DND-41 (cell line): ENCODE results near the gene ANKS1A.
"Not testable (repeated sequence)": the region's sequence is repeated elsewhere in the genome, so short reads cannot be mapped to it uniquely, and the experiment has no call there.

Experiments
- ATAC-seq: fragments of 200-7000 bp; cut with Tn5 transposase; 3 replicates; pipeline ENCODE4 v1.9.1; 2021; ENCODE audit warnings: low read depth; ENCODE audit not compliant: insufficient read depth
- DNase-seq: peaks from one replicate; pipeline ENCODE4 v3.0.0-alpha.2; 2020
- H2AFZ ChIP-seq: 2 replicates; pipeline ENCODE4 v1.6.0; 2012; ENCODE audit warnings: low read depth, low read length
- H3K27ac ChIP-seq: 2 replicates; pipeline ENCODE4 v1.5.1; 2012; ENCODE audit warnings: low read length, inconsistent platforms
- H3K27me3 ChIP-seq: fragments of 200-600 bp; sonication (generic); 2 replicates; pipeline ENCODE4 v1.6.0; 2012; ENCODE audit warnings: low read length, mild to moderate bottlenecking, inconsistent platforms; ENCODE audit not compliant: insufficient read depth, poor library complexity
- H3K36me3 ChIP-seq: 2 replicates; pipeline ENCODE4 v1.5.1; 2012; ENCODE audit warnings: low read length, inconsistent platforms; ENCODE audit not compliant: insufficient read depth
- H3K4me1 ChIP-seq: 2 replicates; pipeline ENCODE4 v1.5.1; 2012; ENCODE audit warnings: mild to moderate bottlenecking, low read length; ENCODE audit not compliant: insufficient read depth
- H3K4me2 ChIP-seq: 2 replicates; pipeline ENCODE4 v1.6.0; 2012; ENCODE audit warnings: mild to moderate bottlenecking, moderate library complexity, low read length, inconsistent platforms; ENCODE audit not compliant: insufficient read depth
- H3K4me3 ChIP-seq, 2 experiments: fragments of 200-600 bp in 1 of 2; shearing (Covaris generic) in 1 of 2; 2 replicates each; pipeline ENCODE4 v1.5.1; 2012 to 2016; ENCODE audit warnings: inconsistent platforms in 2 of 2, low read length in 2 of 2, mild to moderate bottlenecking in 2 of 2, low read depth in 1 of 2, moderate library complexity in 1 of 2
- H3K79me2 ChIP-seq: 2 replicates; pipeline ENCODE4 v1.6.0; 2012; ENCODE audit warnings: low read length, inconsistent platforms; ENCODE audit not compliant: insufficient read depth
- H3K9ac ChIP-seq: 2 replicates; pipeline ENCODE4 v1.6.0; 2012; ENCODE audit warnings: low read depth, mild to moderate bottlenecking, inconsistent platforms, low read length, moderate library complexity
- H3K9me3 ChIP-seq: 2 replicates; pipeline ENCODE4 v1.5.1; 2012; ENCODE audit warnings: low read length, moderate library complexity, mild to moderate bottlenecking, inconsistent platforms; ENCODE audit not compliant: insufficient read depth, severe bottlenecking
- H4K20me1 ChIP-seq: 2 replicates; pipeline ENCODE4 v1.6.0; 2012; ENCODE audit warnings: low read length; ENCODE audit not compliant: insufficient read depth
- EZH2 ChIP-seq: IDR thresholded peaks from 3 replicates; pipeline ENCODE4 v1.6.1; 2012; ENCODE audit warnings: borderline replicate concordance, low read depth, mild to moderate bottlenecking, moderate library complexity, low read length, inconsistent platforms; ENCODE audit not compliant: severe bottlenecking
- TF ChIP-seq, protein P1 (sequence below): IDR thresholded peaks from 2 replicates; pipeline ENCODE4 v1.5.1; 2012; ENCODE audit warnings: borderline replicate concordance, low read length, moderate library complexity, mild to moderate bottlenecking; ENCODE audit not compliant: poor library complexity, severe bottlenecking; ENCODE audit errors: extremely low read depth

ANKS1A gene, protein sequence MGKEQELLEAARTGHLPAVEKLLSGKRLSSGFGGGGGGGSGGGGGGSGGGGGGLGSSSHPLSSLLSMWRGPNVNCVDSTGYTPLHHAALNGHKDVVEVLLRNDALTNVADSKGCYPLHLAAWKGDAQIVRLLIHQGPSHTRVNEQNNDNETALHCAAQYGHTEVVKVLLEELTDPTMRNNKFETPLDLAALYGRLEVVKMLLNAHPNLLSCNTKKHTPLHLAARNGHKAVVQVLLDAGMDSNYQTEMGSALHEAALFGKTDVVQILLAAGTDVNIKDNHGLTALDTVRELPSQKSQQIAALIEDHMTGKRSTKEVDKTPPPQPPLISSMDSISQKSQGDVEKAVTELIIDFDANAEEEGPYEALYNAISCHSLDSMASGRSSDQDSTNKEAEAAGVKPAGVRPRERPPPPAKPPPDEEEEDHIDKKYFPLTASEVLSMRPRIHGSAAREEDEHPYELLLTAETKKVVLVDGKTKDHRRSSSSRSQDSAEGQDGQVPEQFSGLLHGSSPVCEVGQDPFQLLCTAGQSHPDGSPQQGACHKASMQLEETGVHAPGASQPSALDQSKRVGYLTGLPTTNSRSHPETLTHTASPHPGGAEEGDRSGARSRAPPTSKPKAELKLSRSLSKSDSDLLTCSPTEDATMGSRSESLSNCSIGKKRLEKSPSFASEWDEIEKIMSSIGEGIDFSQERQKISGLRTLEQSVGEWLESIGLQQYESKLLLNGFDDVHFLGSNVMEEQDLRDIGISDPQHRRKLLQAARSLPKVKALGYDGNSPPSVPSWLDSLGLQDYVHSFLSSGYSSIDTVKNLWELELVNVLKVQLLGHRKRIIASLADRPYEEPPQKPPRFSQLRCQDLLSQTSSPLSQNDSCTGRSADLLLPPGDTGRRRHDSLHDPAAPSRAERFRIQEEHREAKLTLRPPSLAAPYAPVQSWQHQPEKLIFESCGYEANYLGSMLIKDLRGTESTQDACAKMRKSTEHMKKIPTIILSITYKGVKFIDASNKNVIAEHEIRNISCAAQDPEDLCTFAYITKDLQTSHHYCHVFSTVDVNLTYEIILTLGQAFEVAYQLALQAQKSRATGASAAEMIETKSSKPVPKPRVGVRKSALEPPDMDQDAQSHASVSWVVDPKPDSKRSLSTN

DNA sequence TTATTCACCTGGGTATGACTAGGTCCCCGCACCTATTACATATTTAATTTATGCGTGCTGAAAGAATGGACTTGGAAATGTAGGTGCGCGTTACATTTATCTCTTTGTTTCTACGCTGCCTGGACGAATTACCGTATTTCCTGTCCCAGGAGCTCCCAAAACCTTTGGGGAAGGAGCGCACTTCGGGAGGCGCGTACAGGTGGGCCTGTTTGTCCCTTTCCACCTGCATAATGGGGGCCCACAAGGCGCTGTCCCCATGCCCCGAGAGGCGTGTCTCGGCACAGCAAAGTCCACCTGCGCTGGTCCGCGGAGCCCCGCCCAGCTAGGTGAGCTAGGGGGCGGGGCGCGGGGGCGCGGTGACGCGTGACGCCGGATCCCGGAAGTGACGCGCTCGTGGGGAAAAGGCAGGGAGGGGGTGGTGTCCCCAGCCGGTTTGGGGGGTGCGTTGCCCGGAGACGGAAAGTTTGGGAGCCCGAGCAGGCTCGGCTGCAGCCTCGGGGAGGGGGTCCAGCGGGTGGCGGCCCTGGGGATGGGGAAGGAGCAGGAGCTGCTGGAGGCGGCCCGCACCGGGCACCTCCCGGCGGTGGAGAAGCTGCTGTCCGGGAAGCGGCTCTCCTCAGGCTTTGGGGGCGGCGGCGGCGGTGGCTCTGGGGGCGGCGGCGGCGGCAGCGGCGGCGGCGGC lies at the start of gene ANKS1A:
TSS of gene ANKS1A (plus strand) at position 382 of the 682 bp plus-strand sequence. CDS start at position 530, 148 bp downstream.
- Histone ChIP-seq H3K27ac (peak within 1 kb of the TSS; percentile 76), H3K27me3 (no peaks in the 10 kb centered on the region), H3K79me2 (peaks cover 62% of the 10 kb centered on the region), H3K36me3 (peaks cover 6% of the 10 kb centered on the region), H3K4me1 (peaks cover 46% of the 10 kb centered on the region), H3K9me3 (no peaks in the 10 kb centered on the region), H2AFZ (peak within 1 kb of the TSS; percentile 93), H3K9ac (peak within 1 kb of the TSS; percentile 80), H3K4me3 (peak within 1 kb of the TSS; percentile 85 to 86), H3K4me2 (peak within 1 kb of the TSS; percentile 94), H4K20me1 (peaks cover 4% of the 10 kb centered on the region; the same call in 1 of the 2 replicates)
- no peak for TF ChIP-seq EZH2
- TF ChIP-seq, protein P1, sequence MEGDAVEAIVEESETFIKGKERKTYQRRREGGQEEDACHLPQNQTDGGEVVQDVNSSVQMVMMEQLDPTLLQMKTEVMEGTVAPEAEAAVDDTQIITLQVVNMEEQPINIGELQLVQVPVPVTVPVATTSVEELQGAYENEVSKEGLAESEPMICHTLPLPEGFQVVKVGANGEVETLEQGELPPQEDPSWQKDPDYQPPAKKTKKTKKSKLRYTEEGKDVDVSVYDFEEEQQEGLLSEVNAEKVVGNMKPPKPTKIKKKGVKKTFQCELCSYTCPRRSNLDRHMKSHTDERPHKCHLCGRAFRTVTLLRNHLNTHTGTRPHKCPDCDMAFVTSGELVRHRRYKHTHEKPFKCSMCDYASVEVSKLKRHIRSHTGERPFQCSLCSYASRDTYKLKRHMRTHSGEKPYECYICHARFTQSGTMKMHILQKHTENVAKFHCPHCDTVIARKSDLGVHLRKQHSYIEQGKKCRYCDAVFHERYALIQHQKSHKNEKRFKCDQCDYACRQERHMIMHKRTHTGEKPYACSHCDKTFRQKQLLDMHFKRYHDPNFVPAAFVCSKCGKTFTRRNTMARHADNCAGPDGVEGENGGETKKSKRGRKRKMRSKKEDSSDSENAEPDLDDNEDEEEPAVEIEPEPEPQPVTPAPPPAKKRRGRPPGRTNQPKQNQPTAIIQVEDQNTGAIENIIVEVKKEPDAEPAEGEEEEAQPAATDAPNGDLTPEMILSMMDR: no peak
- DNase-seq: peak; percentile 79
- peak; percentile 59 for ATAC-seq

DNA sequence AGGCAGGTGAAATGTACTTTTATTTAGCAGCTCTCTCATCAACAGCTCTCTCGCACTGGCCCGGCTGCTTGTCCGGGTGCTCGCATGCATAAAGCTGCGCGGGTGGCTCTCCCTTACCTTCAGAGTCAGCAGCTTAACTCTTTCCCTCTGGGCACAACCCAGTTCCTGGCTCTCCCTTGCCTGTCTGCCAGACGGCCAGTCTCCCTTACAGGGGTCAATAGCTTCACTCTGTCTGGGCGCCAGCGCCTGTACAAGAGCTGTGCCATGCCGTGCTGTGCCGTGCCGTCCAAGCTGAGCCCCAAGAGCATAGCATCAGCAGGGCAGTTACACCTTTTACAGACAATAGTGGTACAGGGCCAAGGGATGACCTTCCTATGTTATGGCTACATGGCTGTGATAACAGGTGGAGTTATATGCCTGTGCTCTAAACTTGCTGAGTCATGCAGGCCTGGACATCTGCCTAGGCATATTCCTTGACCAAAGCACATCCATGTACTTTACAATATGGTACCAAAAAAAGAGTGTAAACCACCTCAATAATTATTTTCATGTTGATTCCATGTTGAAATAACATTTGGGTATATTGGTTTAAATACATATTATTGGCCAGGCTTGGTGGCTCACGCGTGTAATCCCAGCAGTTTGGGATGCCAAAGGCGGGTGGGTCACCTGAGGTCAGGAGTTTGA lies 49.2 kb upstream of the ANKS1A start:
- Histone ChIP-seq H3K4me3 (no peak overlapping the region), H3K27ac (no peak overlapping the region), H3K27me3 (no peaks in the 10 kb centered on the region), H2AFZ (no peak overlapping the region), H3K9me3 (no peaks in the 10 kb centered on the region), H3K79me2 (no peaks in the 10 kb centered on the region), H3K36me3 (peaks cover 49% of the 10 kb centered on the region), H3K4me2 (no peak overlapping the region), H3K4me1 (no peaks in the 10 kb centered on the region), H3K9ac (no peak overlapping the region), H4K20me1 (no peaks in the 10 kb centered on the region)
- ATAC-seq: no peak
- TF ChIP-seq, protein P1: no peak
- TF ChIP-seq EZH2: no peak
- DNase-seq: no peak

DNA sequence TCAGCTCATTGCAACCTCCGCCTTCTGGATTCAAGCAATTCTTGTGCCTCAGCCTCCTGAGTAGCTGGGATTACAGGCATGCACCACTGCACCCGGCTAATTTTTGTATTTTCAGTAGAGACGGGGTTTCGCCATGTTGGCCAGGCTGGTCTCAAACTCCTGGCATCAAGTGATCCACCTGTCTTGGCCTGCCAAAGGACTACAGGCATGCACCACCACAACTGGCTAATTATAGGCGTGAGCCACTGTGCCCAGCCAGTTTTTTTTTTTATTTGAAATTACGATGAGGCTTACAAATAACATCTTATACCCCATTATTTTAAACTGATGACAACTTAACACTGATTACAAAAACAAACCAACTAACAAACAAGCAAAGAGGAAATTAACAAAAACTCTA lies 40.0 kb upstream of the ANKS1A start:
- H3K27ac ChIP-seq, H3K9me3 ChIP-seq, ATAC-seq, H4K20me1 ChIP-seq, H3K4me1 ChIP-seq, H2AFZ ChIP-seq, DNase-seq, H3K79me2 ChIP-seq, H3K27me3 ChIP-seq, H3K4me2 ChIP-seq, H3K4me3 ChIP-seq, H3K9ac ChIP-seq: not testable (repeated sequence)
- peaks cover 28% of the 10 kb centered on the region for H3K36me3 ChIP-seq
